T-cell (primary cell): ENCODE measurements around the gene TNFRSF17. TPM values are rescaled to one million over a fixed set of nuclear protein-coding genes. Genes with fewer than 3 reads are reported as not detected.
"Not testable (repeated sequence)": the region's sequence is repeated elsewhere in the genome, so short reads cannot be mapped to it uniquely, and the experiment has no call there.

Experiments
- ATAC-seq, 4 experiments: fragments of 200-7000 bp in 3 of 4; fragments of 150-1000 bp in 1 of 4; cut with Tn5 transposase; replicated peaks in 1 of 4; 1 replicate in 3 of 4; 2 replicates in 1 of 4; pipeline ENCODE4 v1.10.0; 2021; ENCODE audit warnings: moderate library complexity in 3 of 4, mild to moderate bottlenecking in 2 of 4, moderate number of reproducible peaks in 1 of 4
- CTCF ChIA-PET, 2 donors: fragments of 300-600 bp; sonication (Branson Sonifier 250); formaldehyde crosslinking; loops; one replicate each; lab custom pipeline; 2022; ENCODE audit warnings: antibody characterized with exemption in 2 of 2; lab: Charles Lee
- POLR2A ChIA-PET, 2 donors: fragments of 300-600 bp; sonication (Branson Sonifier 250); formaldehyde crosslinking; loops; one replicate each; lab custom pipeline; 2022; ENCODE audit warnings: antibody characterized with exemption in 2 of 2; lab: Charles Lee
- DNase-seq, 35 experiments: peaks; one replicate each; pipeline versions ENCODE4 v3.0.0 to v3.0.0-alpha.2; 2013 to 2023
- H3K27ac ChIP-seq: one replicate; pipeline ENCODE4 v1.5.1; 2013; ENCODE audit warnings: low read length
- H3K27me3 ChIP-seq, 2 experiments: replicated peaks in 1 of 2; 1 replicate in 1 of 2; 2 replicates in 1 of 2; pipeline versions ENCODE4 v1.6.1 to v1.7.0; 2013; ENCODE audit warnings: low read length in 1 of 2, mixed read lengths in 1 of 2; ENCODE audit not compliant: control insufficient read depth in 2 of 2, insufficient read depth in 2 of 2; ENCODE audit errors: extremely low read depth in 1 of 2
- H3K36me3 ChIP-seq, 2 donors: 1 replicate in 1 of 2; 2 replicates in 1 of 2; pipeline versions ENCODE4 v1.6.1 to v1.7.0; 2013; ENCODE audit warnings: low read length in 1 of 2; ENCODE audit not compliant: control insufficient read depth in 2 of 2, insufficient read depth in 1 of 2; ENCODE audit errors: extremely low read depth in 1 of 2
- H3K4me1 ChIP-seq, 2 experiments: 1 replicate in 1 of 2; 2 replicates in 1 of 2; pipeline versions ENCODE4 v1.6.1 to v1.7.0; 2013; ENCODE audit warnings: low read length in 2 of 2, mixed read lengths in 1 of 2; ENCODE audit not compliant: insufficient read depth in 2 of 2, control insufficient read depth in 1 of 2; ENCODE audit errors: extremely low read depth in 1 of 2
- H3K4me3 ChIP-seq, 2 donors: 1 replicate in 1 of 2; 2 replicates in 1 of 2; pipeline versions ENCODE4 v1.5.1 to v1.7.0; 2013; ENCODE audit warnings: mild to moderate bottlenecking in 2 of 2, low read length in 1 of 2, moderate library complexity in 1 of 2; ENCODE audit not compliant: control insufficient read depth in 1 of 2; ENCODE audit errors: extremely low read depth in 1 of 2
- H3K9me3 ChIP-seq: 2 replicates; pipeline ENCODE4 v1.7.0; 2013
- H3K27ac Mint-ChIP-seq, 2 donors: one replicate each; pipeline ENCODE4 v1.8.0; 2020 to 2021; ENCODE audit warnings: mild to moderate bottlenecking in 2 of 2, mixed read lengths in 2 of 2
- H3K27me3 Mint-ChIP-seq, 2 donors: one replicate each; pipeline ENCODE4 v1.8.0; 2021 to 2022; ENCODE audit warnings: mixed read lengths in 2 of 2
- H3K36me3 Mint-ChIP-seq: one replicate; pipeline ENCODE4 v1.8.0; 2021; ENCODE audit warnings: mixed read lengths
- H3K4me1 Mint-ChIP-seq, 3 donors: one replicate each; pipeline ENCODE4 v1.8.0; 2020 to 2022; ENCODE audit warnings: mixed read lengths in 3 of 3, mild to moderate bottlenecking in 1 of 3
- H3K4me3 Mint-ChIP-seq, 3 donors: one replicate each; pipeline ENCODE4 v1.8.0; 2020 to 2022; ENCODE audit warnings: mild to moderate bottlenecking in 3 of 3, mixed read lengths in 3 of 3, moderate library complexity in 3 of 3
- H3K9me3 Mint-ChIP-seq, 3 donors: one replicate each; pipeline ENCODE4 v1.8.0; 2020 to 2022; ENCODE audit warnings: mixed read lengths in 3 of 3
- WGBS: methylation state at CpG from one replicate; pipeline ENCODE4 v1.1.5; 2013; ENCODE audit warnings: missing lambda C conversion rate; ENCODE audit not compliant: insufficient coverage; 5-methylcytosine and 5-hydroxymethylcytosine counted together
- total RNA-seq, 35 experiments: library from RNA in 6 of 35; stranded (reverse) in 6 of 35; fragments of 120-200 nt in 1 of 35; gene quantifications; one replicate each; pipeline versions ENCODE4 v1.2.1 to v1.2.4 and lab custom pipeline; 2013 to 2026

TNFRSF17 gene
- total RNA-seq, 5 donors from 2014 or later (not counting 1 experiment from before 2014, with no cell fraction given) = 0.41 to 1.4 (median 0.82) TPM

GRCh38 chr16:11967195-11967911 lies 2.3 kb downstream of the TNFRSF17 start:
- Mint-ChIP-seq H3K4me3 (no peak overlapping the region), H3K27ac (no peak overlapping the region), H3K4me1 (peaks cover 0 to 5% (median 0%) of the 10 kb centered on the region in 3 donors), H3K36me3 (no peaks in the 10 kb centered on the region), H3K9me3 (no peaks in the 10 kb centered on the region), H3K27me3 (peaks cover 0 to 3% of the 10 kb centered on the region in 2 donors)
- no peak for DNase-seq
- WGBS = 88% methylated on average over 11 of the region's 17 CpGs
- POLR2A ChIA-PET = no interaction called here
- ATAC-seq = no peak
- H3K4me1 ChIP-seq = no peaks in the 10 kb centered on the region
- no peaks in the 10 kb centered on the region for H3K9me3 ChIP-seq
- H3K36me3 ChIP-seq = no peaks in the 10 kb centered on the region
- CTCF ChIA-PET = no interaction called here
- no peak overlapping the region for H3K4me3 ChIP-seq
- no peaks in the 10 kb centered on the region for H3K27me3 ChIP-seq
- H3K27ac ChIP-seq = no peak overlapping the region

- CTCF ChIA-PET = no interaction called here
- no peak for ATAC-seq
- no peak overlapping the region for H3K4me3 Mint-ChIP-seq
- no peak for DNase-seq
- H3K36me3 Mint-ChIP-seq = no peaks in the 10 kb centered on the region
- H3K27ac ChIP-seq = no peak overlapping the region
- H3K27me3 ChIP-seq = no peaks in the 10 kb centered on the region
- no peaks in the 10 kb centered on the region for H3K36me3 ChIP-seq
- no peak overlapping the region for H3K4me3 ChIP-seq
- no peaks in the 10 kb centered on the region for H3K9me3 Mint-ChIP-seq
- peaks cover 0 to 5% (median 0%) of the 10 kb centered on the region in 3 donors for H3K4me1 Mint-ChIP-seq
- 100% methylated on average over 1 of the region's 3 CpGs for WGBS
- POLR2A ChIA-PET = interaction anchor here in 1 of 2 donors (0.6 kb wide), 1 partner anchor 60 kb away, joined by 3 read pairs; no protein-coding TSS in a partner anchor
- H3K27ac Mint-ChIP-seq = no peak overlapping the region
- peaks cover 0 to 2% of the 10 kb centered on the region in 2 donors for H3K27me3 Mint-ChIP-seq
- no peaks in the 10 kb centered on the region for H3K4me1 ChIP-seq
- no peaks in the 10 kb centered on the region for H3K9me3 ChIP-seq
These were observed 3.6 kb downstream of the TNFRSF17 start for GRCh38 chr16:11968577-11968976.

GRCh38 chr16:11970292-11970691 lies 5.3 kb downstream of the TNFRSF17 start:
- ATAC-seq, H3K9me3 Mint-ChIP-seq, DNase-seq, H3K36me3 ChIP-seq, H3K4me3 Mint-ChIP-seq, H3K36me3 Mint-ChIP-seq, POLR2A ChIA-PET, H3K4me3 ChIP-seq, H3K27me3 ChIP-seq, H3K4me1 Mint-ChIP-seq, CTCF ChIA-PET, H3K27ac Mint-ChIP-seq, H3K4me1 ChIP-seq, H3K27me3 Mint-ChIP-seq, H3K9me3 ChIP-seq, H3K27ac ChIP-seq: not testable (repeated sequence)
- WGBS = 67% methylated on average over 3 of the region's 5 CpGs

GRCh38 chr16:11972128-11972527 lies 7.1 kb downstream of the TNFRSF17 start:
- Mint-ChIP-seq H3K36me3 (no peaks in the 10 kb centered on the region), H3K4me3 (no peak overlapping the region), H3K27me3 (no peaks in the 10 kb centered on the region), H3K27ac (no peak overlapping the region), H3K9me3 (no peaks in the 10 kb centered on the region), H3K4me1 (peaks cover 18% of the 10 kb centered on the region in 3 donors)
- ATAC-seq (no peak), DNase-seq (no peak)
- 83% methylated on average over 1 of the region's 11 CpGs for WGBS
- Histone ChIP-seq H3K36me3 (no peaks in the 10 kb centered on the region), H3K9me3 (no peaks in the 10 kb centered on the region), H3K27me3 (no peaks in the 10 kb centered on the region), H3K4me3 (no peak overlapping the region), H3K27ac (no peak overlapping the region), H3K4me1 (peaks cover 5 to 16% of the 10 kb centered on the region in 2 experiments)
- CTCF ChIA-PET = interaction anchor here in 1 of 2 donors (1.3 kb wide), 1 partner anchor 123 kb away, joined by 5 read pairs; no protein-coding TSS in a partner anchor
- POLR2A ChIA-PET = interaction anchor here (0.6 to 0.7 kb wide), 3 partner anchors 9 to 600 kb away, joined by 3 to 5 read pairs (median 4); no protein-coding TSS in a partner anchor

- Histone ChIP-seq H3K4me1 (peaks cover 9 to 25% of the 10 kb centered on the region in 2 experiments), H3K36me3 (no peaks in the 10 kb centered on the region), H3K4me3 (no peak overlapping the region), H3K27ac (no peak overlapping the region), H3K9me3 (no peaks in the 10 kb centered on the region), H3K27me3 (no peaks in the 10 kb centered on the region)
- no peaks in the 10 kb centered on the region for H3K36me3 Mint-ChIP-seq
- DNase-seq = no peak
- H3K9me3 Mint-ChIP-seq = no peaks in the 10 kb centered on the region
- ChIA-PET POLR2A (interaction anchor here in 1 of 2 donors (0.6 kb wide), 1 partner anchor 597 kb away, joined by 3 read pairs; no protein-coding TSS in a partner anchor), CTCF (interaction anchor here in 1 of 2 donors (1.3 kb wide), 1 partner anchor 122 kb away, joined by 5 read pairs; no protein-coding TSS in a partner anchor)
- WGBS = no CpG with 5 or more reads among the region's 5 CpGs
- no peak overlapping the region for H3K4me3 Mint-ChIP-seq
- ATAC-seq = no peak
- no peak overlapping the region for H3K27ac Mint-ChIP-seq
- peaks cover 25 to 28% (median 27%) of the 10 kb centered on the region in 3 donors for H3K4me1 Mint-ChIP-seq
- no peaks in the 10 kb centered on the region for H3K27me3 Mint-ChIP-seq
These were observed 8.1 kb downstream of the TNFRSF17 start for GRCh38 chr16:11973070-11973469.

- H3K9me3 ChIP-seq = no peaks in the 10 kb centered on the region
These were observed 11.9 kb downstream of the TNFRSF17 start for GRCh38 chr16:11976850-11977375.

More at GRCh38 chr16:11976850-11977375, 11.9 kb downstream of the TNFRSF17 start:
- 1% methylated on average over 22 of the region's 22 CpGs for WGBS
- Histone ChIP-seq H3K4me1 (peaks cover 10 to 27% of the 10 kb centered on the region in 2 experiments), H3K27ac (no peak overlapping the region), H3K4me3 (peak overlapping the region; percentile 81 to 95), H3K36me3 (no peaks in the 10 kb centered on the region), H3K27me3 (no peaks in the 10 kb centered on the region)
- peak overlapping the region; percentile 86 to 89 for H3K27ac Mint-ChIP-seq
- DNase-seq (peak in 4 of 35 experiments; percentile 2 to 9 (median 4)), ATAC-seq (peak in 2 of 4 experiments; percentile 1 to 11)
- CTCF ChIA-PET = interaction anchor here (0.5 to 1.0 kb wide), 4 partner anchors 79 to 120 kb away, joined by 3 to 12 read pairs (median 4); no protein-coding TSS in a partner anchor
- H3K36me3 Mint-ChIP-seq = peaks cover under 1% of the 10 kb centered on the region
- peaks cover 37 to 50% (median 47%) of the 10 kb centered on the region in 3 donors for H3K4me1 Mint-ChIP-seq
- peak overlapping the region; percentile 91 to 100 (median 92) for H3K4me3 Mint-ChIP-seq
- no peaks in the 10 kb centered on the region for H3K9me3 Mint-ChIP-seq
- H3K27me3 Mint-ChIP-seq = no peaks in the 10 kb centered on the region
- POLR2A ChIA-PET = interaction anchor here in 1 of 2 donors (0.5 kb wide), 1 partner anchor 63 kb away, joined by 3 read pairs; no protein-coding TSS in a partner anchor
